HUES48 (cell line): ENCODE results near the gene NGEF.

Experiments used
- H3K27ac ChIP-seq: one replicate; pipeline ENCODE4 v1.7.0; 2013; ENCODE audit warnings: low read depth, low read length, inconsistent platforms
- H3K27me3 ChIP-seq: 2 replicates; pipeline ENCODE4 v1.6.1; 2013; ENCODE audit warnings: mild to moderate bottlenecking, low read length; ENCODE audit not compliant: control insufficient read depth, insufficient read depth
- H3K36me3 ChIP-seq: 2 replicates; pipeline ENCODE4 v1.6.1; 2013; ENCODE audit warnings: low read length; ENCODE audit not compliant: control insufficient read depth, insufficient read depth
- H3K4me1 ChIP-seq: 2 replicates; pipeline ENCODE4 v1.6.1; 2013; ENCODE audit warnings: mild to moderate bottlenecking, low read length; ENCODE audit not compliant: control insufficient read depth, insufficient read depth
- H3K4me3 ChIP-seq: 2 replicates; pipeline ENCODE4 v1.5.1; 2013; ENCODE audit warnings: mild to moderate bottlenecking, low read depth, low read length
- H3K9ac ChIP-seq: 2 replicates; pipeline ENCODE4 v1.6.1; 2013; ENCODE audit warnings: mild to moderate bottlenecking, low read depth, low read length, moderate library complexity
- H3K9me3 ChIP-seq: 2 replicates; pipeline ENCODE4 v1.6.1; 2013; ENCODE audit warnings: low read length; ENCODE audit not compliant: control insufficient read depth, insufficient read depth

Gene NGEF

GRCh38 chr2:232955856-232956255 lies 57.2 kb downstream of the NGEF start:
- Histone ChIP-seq H3K27me3 (no peaks in the 10 kb centered on the region), H3K27ac (no peak overlapping the region), H3K4me3 (no peak overlapping the region), H3K9me3 (no peaks in the 10 kb centered on the region), H3K4me1 (no peaks in the 10 kb centered on the region), H3K36me3 (no peaks in the 10 kb centered on the region), H3K9ac (no peak overlapping the region)

- Histone ChIP-seq H3K4me3 (no peak overlapping the region), H3K27me3 (no peaks in the 10 kb centered on the region), H3K27ac (no peak overlapping the region), H3K9ac (no peak overlapping the region), H3K4me1 (no peaks in the 10 kb centered on the region), H3K36me3 (no peaks in the 10 kb centered on the region), H3K9me3 (no peaks in the 10 kb centered on the region)
These were observed 58.4 kb downstream of the NGEF start for GRCh38 chr2:232954691-232955090.

GRCh38 chr2:232951891-232952290 lies 61.2 kb downstream of the NGEF start:
- no peaks in the 10 kb centered on the region for H3K9me3 ChIP-seq
- no peak overlapping the region for H3K27ac ChIP-seq
- H3K36me3 ChIP-seq: no peaks in the 10 kb centered on the region
- H3K27me3 ChIP-seq: no peaks in the 10 kb centered on the region
- H3K9ac ChIP-seq: no peak overlapping the region
- H3K4me1 ChIP-seq: no peaks in the 10 kb centered on the region
- no peak overlapping the region for H3K4me3 ChIP-seq

GRCh38 chr2:232951181-232951580 lies 61.9 kb downstream of the NGEF start:
- Histone ChIP-seq H3K27me3 (no peaks in the 10 kb centered on the region), H3K4me3 (no peak overlapping the region), H3K27ac (no peak overlapping the region), H3K4me1 (no peaks in the 10 kb centered on the region), H3K9ac (no peak overlapping the region), H3K9me3 (no peaks in the 10 kb centered on the region), H3K36me3 (no peaks in the 10 kb centered on the region)

GRCh38 chr2:232950751-232951150 lies 62.3 kb downstream of the NGEF start:
- Histone ChIP-seq H3K27me3 (no peaks in the 10 kb centered on the region), H3K27ac (no peak overlapping the region), H3K9ac (no peak overlapping the region), H3K36me3 (no peaks in the 10 kb centered on the region), H3K4me3 (no peak overlapping the region), H3K4me1 (no peaks in the 10 kb centered on the region), H3K9me3 (no peaks in the 10 kb centered on the region)

GRCh38 chr2:232949016-232949415 lies 64.0 kb downstream of the NGEF start:
- Histone ChIP-seq H3K36me3 (no peaks in the 10 kb centered on the region), H3K4me3 (no peak overlapping the region), H3K27ac (no peak overlapping the region), H3K27me3 (no peaks in the 10 kb centered on the region), H3K9me3 (no peaks in the 10 kb centered on the region), H3K9ac (no peak overlapping the region), H3K4me1 (no peaks in the 10 kb centered on the region)

DNA sequence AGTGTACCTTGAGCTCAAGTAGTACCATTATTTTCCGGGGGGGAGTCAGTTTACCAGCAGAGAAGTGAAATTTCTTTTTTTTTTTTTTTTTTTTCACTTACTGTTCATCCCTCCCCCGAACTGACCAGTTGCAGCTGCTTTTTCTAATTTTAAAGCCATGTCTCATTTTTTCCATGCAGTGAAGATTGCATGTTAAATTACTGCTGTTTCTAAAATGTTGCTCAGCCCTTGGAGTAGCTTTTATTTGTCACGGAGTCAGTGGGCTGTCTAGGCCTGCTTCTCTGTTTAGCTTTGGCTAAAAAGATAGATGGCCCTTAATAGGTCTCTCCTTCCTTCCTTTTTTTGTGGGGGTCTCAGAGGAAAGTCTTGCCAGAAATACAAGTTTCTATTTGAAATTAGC lies 70.2 kb downstream of the NGEF start:
- no peaks in the 10 kb centered on the region for H3K9me3 ChIP-seq
- H3K27ac ChIP-seq: no peak overlapping the region
- H3K4me1 ChIP-seq: no peaks in the 10 kb centered on the region
- H3K36me3 ChIP-seq: no peaks in the 10 kb centered on the region
- H3K9ac ChIP-seq: no peak overlapping the region
- no peak overlapping the region for H3K4me3 ChIP-seq
- no peaks in the 10 kb centered on the region for H3K27me3 ChIP-seq

DNA sequence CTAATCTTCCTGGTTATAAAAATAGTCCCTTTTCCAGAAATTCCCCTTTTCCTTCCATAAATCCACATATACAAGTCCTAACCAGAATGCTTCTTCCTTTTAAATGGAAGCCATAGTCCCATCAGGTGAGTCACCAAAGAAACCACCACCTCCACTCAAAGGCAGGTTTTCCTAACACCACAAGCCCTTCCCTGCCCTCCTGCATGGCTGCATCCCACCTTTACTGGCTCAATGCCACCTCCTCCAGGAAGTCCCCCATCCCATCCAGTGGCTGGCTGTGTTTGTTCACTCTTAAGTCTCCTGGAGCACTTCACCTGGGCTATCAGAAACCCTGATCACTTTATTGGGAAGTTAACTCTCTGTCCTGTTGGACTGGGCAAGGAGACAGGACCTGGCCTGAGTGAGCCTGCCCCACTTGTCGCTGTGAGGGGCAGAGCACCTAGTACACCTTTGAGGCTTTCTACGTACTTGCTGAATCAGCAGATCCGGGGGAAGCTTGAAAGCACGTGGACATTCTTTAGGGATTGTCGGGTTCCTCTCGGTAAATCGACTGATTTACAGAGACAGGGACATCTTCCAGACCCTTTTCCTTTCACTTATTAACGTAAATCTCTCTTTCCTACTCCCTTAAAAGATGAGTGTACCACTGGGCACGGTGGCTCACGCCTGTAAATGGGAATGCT lies 71.0 kb downstream of the NGEF start:
- Histone ChIP-seq H3K9ac (no peak overlapping the region), H3K4me3 (no peak overlapping the region), H3K27ac (no peak overlapping the region), H3K36me3 (no peaks in the 10 kb centered on the region), H3K9me3 (no peaks in the 10 kb centered on the region), H3K27me3 (no peaks in the 10 kb centered on the region), H3K4me1 (no peaks in the 10 kb centered on the region)

GRCh38 chr2:232941400-232941799 lies 71.7 kb downstream of the NGEF start:
- no peaks in the 10 kb centered on the region for H3K36me3 ChIP-seq
- H3K27ac ChIP-seq: no peak overlapping the region
- no peaks in the 10 kb centered on the region for H3K27me3 ChIP-seq
- no peak overlapping the region for H3K4me3 ChIP-seq
- H3K4me1 ChIP-seq: no peaks in the 10 kb centered on the region
- no peak overlapping the region for H3K9ac ChIP-seq
- no peaks in the 10 kb centered on the region for H3K9me3 ChIP-seq

DNA sequence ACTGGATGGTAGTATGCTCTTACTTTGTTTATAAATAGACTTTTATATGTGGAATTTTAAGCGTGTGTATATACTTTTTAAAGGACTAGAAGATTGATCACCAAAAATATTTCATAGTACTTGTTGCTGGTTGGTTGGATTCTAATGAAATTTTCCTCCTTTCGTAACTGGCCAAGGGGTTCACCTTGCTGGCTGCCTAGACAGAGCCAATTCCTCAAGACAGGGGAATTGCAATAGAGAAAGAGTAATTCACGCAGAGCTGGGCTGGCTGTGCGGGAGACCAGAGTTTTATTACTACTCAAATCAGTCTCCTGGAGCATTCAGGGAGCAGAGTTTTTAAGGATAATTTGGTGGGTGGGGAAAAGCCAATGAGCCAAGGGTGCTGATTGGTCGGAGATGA lies 72.3 kb downstream of the NGEF start:
- H3K9ac ChIP-seq: no peak overlapping the region
- no peaks in the 10 kb centered on the region for H3K9me3 ChIP-seq
- H3K4me1 ChIP-seq: no peaks in the 10 kb centered on the region
- no peak overlapping the region for H3K27ac ChIP-seq
- no peaks in the 10 kb centered on the region for H3K27me3 ChIP-seq
- H3K4me3 ChIP-seq: no peak overlapping the region
- no peaks in the 10 kb centered on the region for H3K36me3 ChIP-seq

- no peaks in the 10 kb centered on the region for H3K4me1 ChIP-seq
- H3K27ac ChIP-seq: no peak overlapping the region
- no peak overlapping the region for H3K4me3 ChIP-seq
- no peaks in the 10 kb centered on the region for H3K27me3 ChIP-seq
- H3K9ac ChIP-seq: no peak overlapping the region
- no peaks in the 10 kb centered on the region for H3K36me3 ChIP-seq
- H3K9me3 ChIP-seq: no peaks in the 10 kb centered on the region
These were observed 75.7 kb downstream of the NGEF start for GRCh38 chr2:232937278-232937906.
